A549 (cell line): ENCODE measurements around the gene FBXO24.

ENCODE experiments used
- BHLHE40 ChIP-seq: IDR thresholded peaks from 2 replicates; pipeline ENCODE4 v1.6.1; 2012; ENCODE audit warnings: low read depth, low read length, inconsistent platforms
- CTCF ChIP-seq: fragments of >200 bp; sonication (Bioruptor Twin); formaldehyde crosslinking; IDR thresholded peaks from 3 replicates; pipeline ENCODE4 v1.5.1; 2016
- ESRRA ChIP-seq: fragments of 150-350 bp; IDR thresholded peaks from 2 replicates; pipeline ENCODE4 v1.6.1; 2014; ENCODE audit warnings: mild to moderate bottlenecking, low read length, borderline replicate concordance
- FOXS1 ChIP-seq: fragments of 250-450 bp; sonication (Bioruptor Pico); IDR thresholded peaks from 2 replicates; pipeline ENCODE4 v1.5.0; 2020; ENCODE audit warnings: mild to moderate bottlenecking, moderate library complexity
- GATA3 ChIP-seq: IDR thresholded peaks from 2 replicates; pipeline ENCODE4 v1.6.1; 2012; ENCODE audit warnings: borderline replicate concordance
- MYC ChIP-seq: IDR thresholded peaks from 2 replicates; pipeline ENCODE4 v1.6.1; 2012; ENCODE audit warnings: mild to moderate bottlenecking, inconsistent platforms, low read length, improper control_type of control experiment, borderline replicate concordance
- NR3C1 ChIP-seq: fragments of >200 bp; sonication (Bioruptor Twin); formaldehyde crosslinking; IDR thresholded peaks from 3 replicates; pipeline ENCODE4 v1.6.1; 2017
- POLR2A ChIP-seq: IDR thresholded peaks from 2 replicates; pipeline ENCODE4 v1.6.1; 2012; ENCODE audit warnings: mild to moderate bottlenecking, low read length
- RAD21 ChIP-seq, 2 experiments: fragments of >200 bp in 1 of 2; sonication (Bioruptor Twin) in 1 of 2; formaldehyde crosslinking in 1 of 2; IDR thresholded peaks in 1 of 2; conservative IDR thresholded peaks in 1 of 2; 2 replicates in 1 of 2; 3 replicates in 1 of 2; pipeline ENCODE4 v1.6.1; 2012 to 2018; ENCODE audit warnings: inconsistent platforms in 1 of 2
- SREBF2 ChIP-seq: fragments of 450-650 bp; IDR thresholded peaks from 2 replicates; pipeline ENCODE4 v1.6.1; 2014; ENCODE audit warnings: mild to moderate bottlenecking, moderate library complexity
- USF2 ChIP-seq: fragments of 450-650 bp; IDR thresholded peaks from 2 replicates; pipeline ENCODE4 v1.6.1; 2014; ENCODE audit warnings: antibody characterized with exemption

GRCh38 chr7:100614308-100614861, 28.3 kb downstream of the FBXO24 start:
- no peak for TF ChIP-seq CTCF
- TF ChIP-seq FOXS1, result no peak
- TF ChIP-seq MYC, result no peak
- no peak for TF ChIP-seq POLR2A
- TF ChIP-seq SREBF2, result no peak
- no peak for TF ChIP-seq NR3C1
- TF ChIP-seq GATA3, result no peak
- no peak for TF ChIP-seq RAD21 (conservative IDR thresholded peaks at IDR 0.05 in 1 of 2, IDR thresholded peaks at IDR 0.05 in 1 of 2)
- TF ChIP-seq BHLHE40, result no peak
- no peak for TF ChIP-seq ESRRA
- TF ChIP-seq USF2, result no peak
